GM10248 (cell line): ENCODE data around the gene MAP4K4.
A peak's percentile ranks its signal among the peaks of the same experiment; 100 is the strongest.

Source experiments
- CTCF ChIA-PET: fragments of 300-600 bp; sonication (Branson Sonifier 250); formaldehyde crosslinking; extraction: SDS; loops from one replicate; lab custom pipeline; 2021; ENCODE audit warnings: antibody characterized with exemption; lab: Yijun Ruan, JAX
- POLR2A ChIA-PET: fragments of 350-650 bp; sonication (Branson Sonifier 250); formaldehyde crosslinking; extraction: SDS; loops from one replicate; lab custom pipeline; 2020; ENCODE audit warnings: antibody characterized with exemption; lab: Yijun Ruan, JAX
- DNase-seq: peaks from one replicate; pipeline ENCODE4 v3.0.0; 2012; ENCODE audit errors: extremely low spot score
- TF ChIP-seq, protein P1 (sequence below): IDR thresholded peaks from 2 replicates; pipeline ENCODE4 v1.5.1; 2012; ENCODE audit warnings: mild to moderate bottlenecking, low read depth; ENCODE audit errors: extremely low read depth, missing control alignments, control extremely low read depth

Gene MAP4K4

DNA sequence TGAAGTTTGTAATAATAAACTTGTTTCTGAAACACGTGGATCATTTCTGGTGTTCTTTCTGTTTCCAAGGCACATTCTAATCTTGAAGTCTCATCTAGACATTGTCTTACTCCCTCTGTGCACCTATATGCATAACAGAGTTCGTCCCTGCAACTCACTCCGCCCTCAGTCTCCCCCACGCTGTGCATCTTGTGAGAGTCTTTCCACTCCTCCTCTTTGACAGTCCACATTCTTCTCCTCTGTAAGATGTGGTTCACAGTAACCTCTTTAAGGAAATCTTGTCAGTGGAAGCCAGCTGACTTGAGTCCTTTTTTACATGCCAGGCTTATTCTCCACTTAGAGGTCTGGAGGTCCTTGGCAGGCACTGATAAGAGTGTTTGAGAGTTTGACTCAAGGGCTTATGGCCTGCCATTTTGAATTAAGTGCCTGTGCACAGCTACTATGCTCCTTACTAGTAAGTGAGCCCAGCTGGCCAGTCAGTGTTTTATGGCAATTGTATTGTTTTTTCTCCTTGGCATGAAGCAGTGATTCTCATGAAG, 185.3 kb downstream of the MAP4K4 start:
- ChIA-PET CTCF (interaction anchor here (1.1 to 4.7 kb wide), 18 partner anchors 11 to 509 kb away, joined by 3 to 50 read pairs (median 5); no protein-coding TSS in a partner anchor), POLR2A (interaction anchor here (0.6 kb wide), 1 partner anchor 124 kb away, joined by 3 read pairs; no protein-coding TSS in a partner anchor)
- DNase-seq, result no peak
- TF ChIP-seq, protein P1, sequence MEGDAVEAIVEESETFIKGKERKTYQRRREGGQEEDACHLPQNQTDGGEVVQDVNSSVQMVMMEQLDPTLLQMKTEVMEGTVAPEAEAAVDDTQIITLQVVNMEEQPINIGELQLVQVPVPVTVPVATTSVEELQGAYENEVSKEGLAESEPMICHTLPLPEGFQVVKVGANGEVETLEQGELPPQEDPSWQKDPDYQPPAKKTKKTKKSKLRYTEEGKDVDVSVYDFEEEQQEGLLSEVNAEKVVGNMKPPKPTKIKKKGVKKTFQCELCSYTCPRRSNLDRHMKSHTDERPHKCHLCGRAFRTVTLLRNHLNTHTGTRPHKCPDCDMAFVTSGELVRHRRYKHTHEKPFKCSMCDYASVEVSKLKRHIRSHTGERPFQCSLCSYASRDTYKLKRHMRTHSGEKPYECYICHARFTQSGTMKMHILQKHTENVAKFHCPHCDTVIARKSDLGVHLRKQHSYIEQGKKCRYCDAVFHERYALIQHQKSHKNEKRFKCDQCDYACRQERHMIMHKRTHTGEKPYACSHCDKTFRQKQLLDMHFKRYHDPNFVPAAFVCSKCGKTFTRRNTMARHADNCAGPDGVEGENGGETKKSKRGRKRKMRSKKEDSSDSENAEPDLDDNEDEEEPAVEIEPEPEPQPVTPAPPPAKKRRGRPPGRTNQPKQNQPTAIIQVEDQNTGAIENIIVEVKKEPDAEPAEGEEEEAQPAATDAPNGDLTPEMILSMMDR, result no peak

DNA sequence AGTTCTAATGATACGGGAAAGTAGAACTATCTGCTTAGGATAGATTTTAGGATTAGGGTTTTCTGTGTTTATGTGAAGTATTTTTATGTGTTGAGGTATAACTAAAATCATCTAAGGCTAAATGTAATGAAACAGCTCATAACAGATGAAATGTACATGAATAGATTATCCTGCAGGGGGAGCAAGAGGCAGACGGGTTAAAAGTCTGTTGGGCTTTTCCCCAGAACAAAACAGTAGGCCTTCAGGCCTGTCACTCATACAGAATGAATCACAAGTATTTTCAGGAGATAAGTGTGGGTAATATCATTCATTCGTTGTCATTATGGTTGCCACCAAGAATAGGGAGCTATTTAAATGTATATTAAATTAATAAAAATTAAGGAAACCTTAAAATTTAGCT, 186.4 kb downstream of the MAP4K4 start:
- DNase-seq, result peak; percentile 39
- TF ChIP-seq, protein P1, result peak; percentile 37
- ChIA-PET CTCF (interaction anchor here (0.6 to 4.7 kb wide), 48 partner anchors 8 to 568 kb away, joined by 3 to 50 read pairs (median 4); no protein-coding TSS in a partner anchor), POLR2A (interaction anchor here (1.4 kb wide), 1 partner anchor 357 kb away, joined by 3 read pairs; no protein-coding TSS in a partner anchor)

DNA sequence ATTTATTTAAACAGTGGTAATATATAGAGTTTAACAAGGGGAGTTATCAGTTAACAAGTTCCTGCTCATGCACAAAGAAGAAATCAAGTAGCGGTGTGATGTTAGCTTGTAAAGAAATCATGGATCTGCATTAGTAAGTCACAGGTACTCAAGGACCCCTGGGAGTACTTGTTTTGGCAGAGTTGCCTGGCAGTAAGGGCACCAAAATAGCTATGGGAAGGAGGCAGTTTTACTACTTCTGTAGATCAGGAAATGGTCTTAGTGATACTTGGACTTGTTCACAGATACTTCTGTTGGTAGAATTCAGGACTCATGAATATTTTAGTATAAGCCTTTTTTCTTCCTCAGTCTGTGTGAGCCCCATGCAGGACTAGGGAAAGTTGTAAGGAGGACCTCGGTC, 186.9 kb downstream of the MAP4K4 start:
- DNase-seq, result no peak
- CTCF ChIA-PET, result interaction anchor here (0.7 to 4.7 kb wide), 43 partner anchors 9 to 568 kb away, joined by 3 to 50 read pairs (median 4); no protein-coding TSS in a partner anchor
- TF ChIP-seq, protein P1, result no peak
- POLR2A ChIA-PET, result interaction anchor here (1.4 kb wide), 1 partner anchor 356 kb away, joined by 3 read pairs; no protein-coding TSS in a partner anchor

DNA sequence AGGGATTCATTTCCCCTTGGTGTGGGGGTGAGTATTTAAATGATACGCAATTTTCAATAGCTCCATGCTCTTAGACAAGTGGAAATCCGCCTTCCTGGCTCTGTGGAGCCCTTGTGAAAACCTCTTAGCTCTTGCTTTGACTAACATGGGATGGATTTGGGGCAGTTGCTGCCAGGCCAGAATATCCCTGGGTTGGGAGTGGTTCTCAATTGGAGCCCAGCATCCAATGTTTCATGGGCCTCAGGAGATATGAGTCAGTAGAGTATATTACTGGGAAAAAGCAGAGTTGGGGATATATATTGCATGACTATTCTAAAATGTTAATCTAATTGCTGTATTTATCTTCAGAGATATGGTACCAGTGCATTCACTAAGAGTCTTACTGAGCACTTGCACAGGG, 189.8 kb downstream of the MAP4K4 start:
- POLR2A ChIA-PET, result no interaction called here
- CTCF ChIA-PET, result interaction anchor here (1.2 kb wide), 1 partner anchor 353 kb away, joined by 3 read pairs; no protein-coding TSS in a partner anchor
- TF ChIP-seq, protein P1, result no peak

DNA sequence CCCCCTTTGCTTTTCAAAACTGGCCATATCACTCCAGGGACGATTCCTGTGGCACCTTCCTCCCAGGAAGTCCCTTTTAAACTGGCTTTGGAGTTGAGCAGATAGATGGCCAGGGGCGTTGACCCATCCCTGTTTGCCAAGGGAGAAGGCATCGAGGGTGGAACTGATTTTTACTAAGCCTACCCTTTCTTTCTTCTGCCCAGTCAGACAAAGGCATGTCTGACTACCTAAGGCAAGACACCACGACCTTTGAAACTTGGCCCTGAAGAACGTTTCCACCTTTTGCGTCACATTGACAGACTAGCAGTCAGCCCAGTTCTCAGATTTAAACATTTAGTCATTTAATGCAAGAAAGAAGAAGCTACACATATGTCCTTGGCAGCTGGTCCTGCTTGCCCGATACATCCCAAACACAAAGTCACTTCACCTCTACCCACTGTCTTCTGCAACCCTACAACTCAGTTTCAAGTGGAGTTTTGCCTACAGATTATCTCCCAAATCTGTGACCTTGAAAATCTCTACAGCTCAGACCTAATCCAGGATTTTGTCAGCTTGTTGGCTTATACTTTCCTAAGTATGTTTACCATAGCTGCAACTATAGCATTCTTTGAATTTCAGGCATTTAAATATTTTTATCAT, 192.1 kb downstream of the MAP4K4 start:
- DNase-seq, result no peak
- ChIA-PET CTCF (interaction anchor here (1.2 to 1.4 kb wide), 2 partner anchors 9 to 41 kb away, joined by 3 read pairs; no protein-coding TSS in a partner anchor), POLR2A (no interaction called here)
- TF ChIP-seq, protein P1, result no peak

More for the DNA sequence above, 189.8 kb downstream of the MAP4K4 start:
- no peak for DNase-seq

DNA sequence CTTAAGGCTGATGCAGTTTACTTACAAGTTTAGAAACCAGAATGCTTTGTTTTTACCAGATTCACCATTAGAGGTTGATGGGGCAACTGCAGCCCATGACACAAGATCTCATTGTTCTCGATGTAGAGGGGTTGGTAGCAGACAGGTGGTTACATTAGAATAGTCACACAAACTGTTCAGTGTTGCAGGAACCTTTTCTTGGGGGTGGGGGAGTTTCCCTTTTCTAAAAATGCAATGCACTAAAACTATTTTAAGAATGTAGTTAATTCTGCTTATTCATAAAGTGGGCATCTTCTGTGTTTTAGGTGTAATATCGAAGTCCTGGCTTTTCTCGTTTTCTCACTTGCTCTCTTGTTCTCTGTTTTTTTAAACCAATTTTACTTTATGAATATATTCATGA, 194.9 kb downstream of the MAP4K4 start:
- no peak for DNase-seq
- ChIA-PET POLR2A (no interaction called here), CTCF (interaction anchor here (6.5 kb wide), 1 partner anchor 8 kb away, joined by 49 read pairs; no protein-coding TSS in a partner anchor)
- TF ChIP-seq, protein P1, result no peak
